K562 (cell line): ENCODE measurements around the gene ACE. TPM values are rescaled to one million over a fixed set of nuclear protein-coding genes. Genes with fewer than 3 reads are reported as not detected.

Experiments
- ATAC-seq: fragments of 200-7000 bp; cut with Tn5 transposase; 3 replicates; pipeline ENCODE4 v1.9.1; 2020; ENCODE audit warnings: moderate library complexity
- BruUV-seq: library from RNA; stranded (reverse); fragments of 400-500 nt; replicated peaks from 2 replicates; lab custom pipeline; 2021; lab: Mats Ljungman, UMichigan
- CTCF ChIA-PET: fragments of 300-600 bp; formaldehyde crosslinking; extraction: SDS; loops from one replicate; lab custom pipeline; 2021; ENCODE audit warnings: low intra/inter-chr PET ratio; lab: Yijun Ruan, JAX
- POLR2A ChIA-PET: fragments of 300-600, 350-650 bp; sonication (Branson Sonifier 250); formaldehyde crosslinking; extraction: SDS; loops from one replicate; lab custom pipeline; 2021; ENCODE audit warnings: antibody characterized with exemption, inconsistent platforms; lab: Yijun Ruan, JAX
- DNase-seq, 4 experiments: peaks; one replicate each; pipeline versions ENCODE4 v3.0.0 to v3.0.0-alpha.2; 2011 to 2018; ENCODE audit warnings: low spot score in 3 of 4, mixed read lengths in 3 of 4; ENCODE audit errors: extremely low read depth in 1 of 4
- FAIRE-seq: peaks from 2 replicates; lab custom pipeline; 2011; peaks lifted over from hg19 to GRCh38; lab: Jason Lieb, UNC
- H2AFZ ChIP-seq: 2 replicates; pipeline ENCODE4 v1.6.0; 2011; ENCODE audit warnings: low read depth, low read length, control low read depth, inconsistent platforms
- H3K27ac ChIP-seq: fragments of 200-600 bp; 3 replicates; pipeline ENCODE4 v1.8.0; 2011; ENCODE audit warnings: low read depth, mild to moderate bottlenecking, control low read depth, inconsistent platforms, low read length, moderate library complexity, mixed read lengths; ENCODE audit errors: extremely low read depth
- H3K27me3 ChIP-seq, 2 experiments: fragments of 300-600 bp in 1 of 2; 2 replicates in 1 of 2; 3 replicates in 1 of 2; pipeline versions ENCODE4 v1.6.0 to v1.8.0; 2011; ENCODE audit warnings: inconsistent platforms in 2 of 2, low read length in 2 of 2, mild to moderate bottlenecking in 1 of 2, mixed read lengths in 1 of 2, moderate library complexity in 1 of 2; ENCODE audit not compliant: control insufficient read depth in 2 of 2, insufficient read depth in 2 of 2
- H3K36me3 ChIP-seq: fragments of 300-600 bp; 3 replicates; pipeline ENCODE4 v1.8.0; 2011; ENCODE audit warnings: mild to moderate bottlenecking, low read length, inconsistent platforms; ENCODE audit not compliant: control insufficient read depth, insufficient read depth
- H3K4me1 ChIP-seq, 2 experiments: fragments of 200-600 bp in 1 of 2; replicated peaks in 1 of 2; 2 replicates in 1 of 2; 3 replicates in 1 of 2; pipeline versions ENCODE4 v1.5.1 to v1.8.0; 2011; ENCODE audit warnings: inconsistent platforms in 2 of 2, low read length in 2 of 2, mild to moderate bottlenecking in 1 of 2, mixed read lengths in 1 of 2, moderate library complexity in 1 of 2; ENCODE audit not compliant: control insufficient read depth in 2 of 2, insufficient read depth in 2 of 2
- H3K4me2 ChIP-seq: 2 replicates; pipeline ENCODE4 v1.6.1; 2011; ENCODE audit warnings: low read length, control low read depth, inconsistent platforms, mixed read lengths; ENCODE audit not compliant: insufficient read depth
- H3K4me3 ChIP-seq: fragments of 200-600 bp; sonication (generic), shearing (Covaris generic); 2 replicates; pipeline ENCODE4 v1.5.1; 2016; ENCODE audit warnings: control low read depth, inconsistent platforms
- H3K79me2 ChIP-seq: fragments of 200-600 bp; 3 replicates; pipeline ENCODE4 v1.8.0; 2011; ENCODE audit warnings: low read length, inconsistent platforms; ENCODE audit not compliant: control insufficient read depth, insufficient read depth
- H3K9ac ChIP-seq, 2 experiments: 2 replicates each; pipeline versions ENCODE4 v1.6.0 to v1.6.1; 2011; ENCODE audit warnings: low read depth in 2 of 2, low read length in 2 of 2, control low read depth in 1 of 2, inconsistent platforms in 1 of 2, mild to moderate bottlenecking in 1 of 2, mixed read lengths in 1 of 2; ENCODE audit not compliant: insufficient read depth in 1 of 2
- H3K9me1 ChIP-seq: one replicate; pipeline ENCODE4 v1.6.0; 2011; ENCODE audit warnings: inconsistent platforms, mild to moderate bottlenecking, low read length, moderate library complexity; ENCODE audit not compliant: control insufficient read depth, insufficient read depth
- H3K9me3 ChIP-seq: replicated peaks from 2 replicates; pipeline ENCODE4 v1.5.1; 2011; ENCODE audit warnings: low read depth, low read length, inconsistent platforms; ENCODE audit not compliant: control insufficient read depth, insufficient read depth
- H4K20me1 ChIP-seq: replicated peaks from 2 replicates; pipeline ENCODE4 v1.6.1; 2011; ENCODE audit warnings: low read length, inconsistent platforms, mixed read lengths; ENCODE audit not compliant: control insufficient read depth, insufficient read depth
- CBFB ChIP-seq: sonication (generic); formaldehyde crosslinking; IDR thresholded peaks from 2 replicates; pipeline ENCODE4 v1.4.0; 2020; ENCODE audit warnings: mild to moderate bottlenecking, missing genetic modification reagents
- ERF ChIP-seq: fragments of 450-650 bp; formaldehyde crosslinking; IDR thresholded peaks from 2 replicates; pipeline ENCODE4 v1.4.0; 2020; ENCODE audit warnings: mild to moderate bottlenecking, mixed read lengths
- HDAC1 ChIP-seq, 2 experiments: fragments of 450-650 bp; IDR thresholded peaks; 2 replicates each; pipeline ENCODE4 v1.6.1; 2016 to 2017; ENCODE audit warnings: inconsistent platforms in 1 of 2, mild to moderate bottlenecking in 1 of 2, moderate library complexity in 1 of 2
- ZFP36 ChIP-seq: fragments of 150-350 bp; IDR thresholded peaks from 2 replicates; pipeline ENCODE4 v1.6.1; 2018; ENCODE audit warnings: low read length, low read depth; ENCODE audit not compliant: partially characterized antibody
- ZNF354B ChIP-seq: fragments of 250-450 bp; sonication (Bioruptor Pico); IDR thresholded peaks from 2 replicates; pipeline ENCODE4 v1.4.0; 2020
- ZNF436 ChIP-seq: fragments of 250-450, 450-650 bp; sonication (Bioruptor Pico); formaldehyde crosslinking; IDR thresholded peaks from 2 replicates; pipeline ENCODE4 v1.7.0; 2020; ENCODE audit warnings: mild to moderate bottlenecking
- ZNF586 ChIP-seq: fragments of 450-650 bp; formaldehyde crosslinking; conservative IDR thresholded peaks from 2 replicates; pipeline ENCODE4 v1.4.0; 2020; ENCODE audit warnings: mild to moderate bottlenecking, moderate library complexity
- WGBS: fragments of 100-300 bp; shearing (Covaris generic); methylation state at CpG from one replicate; pipeline ENCODE4 v1.1.6; 2016; ENCODE audit warnings: low coverage, mixed read lengths; ENCODE audit not compliant: insufficient coverage; ENCODE audit errors: missing lambda C conversion rate; 5-methylcytosine and 5-hydroxymethylcytosine counted together
- in situ Hi-C: fragments of 300-500 bp; cut with MboI; formaldehyde crosslinking; loops from 4 replicates; pipeline ENCODE4 v1.15.0; 2018; ENCODE audit warnings: inconsistent platforms, mixed read lengths
- intact Hi-C: fragments of 100-400 bp; cut with micrococcal nuclease; formaldehyde crosslinking; loops from 2 replicates; pipeline ENCODE4 v1.14.2; 2022
- polyA plus RNA-seq, 8 experiments: library from polyadenylated mRNA; depleted of rRNA in 4 of 8; stranded (reverse) in 5 of 8; unstranded in 3 of 8; fragments of >200 nt; fragmentation: Nextera tagmentation in 2 of 8; fragmentation: Illumina TruSeq in 1 of 8; extraction: Ambion mirVana in 2 of 8; extraction: Trizol in 1 of 8; gene quantifications; 2 replicates each; pipeline versions ENCODE4 v1.2.1 to v1.2.3, GENCODE V29; 2011 to 2014; ENCODE audit warnings: inconsistent platforms in 1 of 8, missing spikeins in 1 of 8
- total RNA-seq, 7 experiments: library from RNA; depleted of rRNA in 6 of 7; stranded (reverse); fragments of >200 nt in 6 of 7; fragmentation: Illumina TruSeq in 2 of 7; extraction: Trizol in 2 of 7; gene quantifications; 2 replicates each; pipeline versions ENCODE4 v1.2.1 to v1.2.3, GENCODE V29; 2011 to 2021; ENCODE audit warnings: low replicate concordance in 1 of 7

The ACE gene
- total and polyA plus RNA-seq, 9 of the 15 experiments (the other 6 are each of a cell fraction or from before 2014, with no cell fraction given): 0.07 to 2.5 (median 0.47) TPM; not detected in 1

DNA sequence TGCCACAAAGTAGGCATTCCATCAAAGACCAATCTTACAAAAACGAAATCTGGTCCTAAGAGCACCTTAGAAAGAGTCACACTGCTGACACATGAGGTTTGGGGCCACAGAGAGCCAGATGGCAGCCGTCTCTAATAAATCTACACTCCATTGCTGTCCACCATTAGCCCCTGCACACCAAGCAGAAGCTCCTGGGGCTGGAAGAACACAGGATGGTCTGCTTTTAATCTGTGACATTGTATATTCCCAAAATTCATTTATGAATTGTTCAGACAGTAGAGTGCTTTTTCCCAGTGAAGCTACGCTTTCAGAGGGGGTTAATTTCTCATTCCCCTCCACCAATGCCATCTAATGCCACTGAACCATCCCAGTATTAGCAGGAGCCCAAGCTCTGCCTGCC lies 32.4 kb upstream of the ACE start:
- H3K9me3 ChIP-seq: no peaks in the 10 kb centered on the region

DNA sequence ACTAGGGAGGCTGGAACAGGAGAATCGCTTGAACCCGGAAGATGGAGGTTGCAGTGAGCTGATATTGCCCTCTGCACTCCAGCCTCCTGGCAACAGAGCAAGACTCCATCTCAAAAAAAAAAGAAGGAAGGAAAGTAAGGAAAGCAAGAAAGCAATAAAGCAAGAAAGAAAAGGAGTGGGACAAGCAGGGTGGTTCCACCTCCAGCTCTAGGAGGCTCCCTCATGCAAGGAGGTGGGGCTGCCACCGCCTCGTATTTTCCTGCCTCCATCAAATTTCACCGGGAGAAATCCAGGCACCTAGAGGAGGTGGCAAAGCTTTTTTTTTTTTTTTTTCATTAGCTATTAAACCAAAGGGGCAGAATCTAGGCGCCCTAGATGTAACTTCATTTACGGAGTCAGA lies 31.8 kb upstream of the ACE start:
- Histone ChIP-seq H3K9me3 (no peaks in the 10 kb centered on the region), H3K4me1 (peaks cover 38 to 65% of the 10 kb centered on the region in 2 experiments), H3K79me2 (peaks cover 15% of the 10 kb centered on the region; the same call in 1 of the 3 replicates), H3K27ac (no peak overlapping the region), H3K4me3 (peak overlapping the region; percentile 42; the same call in 1 of the 2 replicates), H4K20me1 (peaks cover 7% of the 10 kb centered on the region; the same call in 1 of the 2 replicates), H3K9me1 (peaks cover 7% of the 10 kb centered on the region), H3K4me2 (peak overlapping the region; percentile 84), H2AFZ (no peak overlapping the region), H3K9ac (peak overlapping the region; percentile 54 to 94), H3K36me3 (no peaks in the 10 kb centered on the region), H3K27me3 (no peaks in the 10 kb centered on the region)
- no peak for ATAC-seq
- no peak for FAIRE-seq
- BruUV-seq: no TSS peak
- ChIA-PET CTCF (no interaction called here), POLR2A (interaction anchor here (0.6 to 1.0 kb wide), 8 partner anchors 9 to 770 kb away, joined by 3 to 4 read pairs (median 3); partner anchors contain the start of gene ACE)
- 48% methylated on average over 7 of the region's 7 CpGs for WGBS
- no peak for TF ChIP-seq ZNF354B (CRISPR knock-in tag)
- 0 out of 4 replicates have a peak, but pooled peaks of 1 of the 2 experiments have one; percentile 14 for TF ChIP-seq HDAC1 (IDR thresholded peaks at IDR 0.05)
- TF ChIP-seq ZNF586: no peak
- TF ChIP-seq ZFP36: peak; percentile 79
- TF ChIP-seq ZNF436: 0 out of 2 replicates have a peak, but pooled peaks have one; percentile 21
- no peak for TF ChIP-seq ERF (CRISPR knock-in tag)
- in situ Hi-C loops: loop anchor here (25.0 kb wide), 1 partner anchor 392 kb away; the partner anchor contains the start of genes FTSJ3, PSMC5 and SMARCD2
- no peak for DNase-seq
- intact Hi-C loops: no loop called here

More for the DNA sequence above, 32.4 kb upstream of the ACE start:
- WGBS: 47% methylated on average over 3 of the region's 3 CpGs
- no peak overlapping the region for H3K27ac ChIP-seq
- ChIA-PET POLR2A (interaction anchor here (0.6 to 2.2 kb wide), 7 partner anchors 8 to 1812 kb away, joined by 3 to 8 read pairs (median 3); partner anchors contain the start of gene ACE), CTCF (no interaction called here)
- no peaks in the 10 kb centered on the region for H3K36me3 ChIP-seq
- peaks cover 15% of the 10 kb centered on the region; the same call in 1 of the 3 replicates for H3K79me2 ChIP-seq
- H3K4me3 ChIP-seq: no peak overlapping the region
- FAIRE-seq (no peak), DNase-seq (no peak)
- no peaks in the 10 kb centered on the region for H3K27me3 ChIP-seq
- peaks cover 40 to 67% of the 10 kb centered on the region in 2 experiments for H3K4me1 ChIP-seq
- H2AFZ ChIP-seq: no peak overlapping the region
- TF ChIP-seq CBFB: no peak
- TF ChIP-seq, all 486 proteins: peak for 0
- in situ Hi-C loops: loop anchor here (25.0 kb wide), 1 partner anchor 393 kb away; the partner anchor contains the start of genes FTSJ3, PSMC5 and SMARCD2
- no peak for ATAC-seq
- intact Hi-C loops: no loop called here
- TSS peak; percentile 51 for BruUV-seq
- Histone ChIP-seq H3K9ac (peak overlapping the region in 1 of 2 experiments; percentile 1; a peak in 1 of 4 replicates), H3K9me1 (peaks cover 7% of the 10 kb centered on the region), H3K4me2 (no peak overlapping the region), H4K20me1 (peaks cover 7% of the 10 kb centered on the region; the same call in 1 of the 2 replicates)
